Measurements from ENCODE around the gene PEAK1. TPM values are rescaled to one million over a fixed set of nuclear protein-coding genes. Genes with fewer than 3 reads are reported as not detected.

PEAK1 gene
- total and polyA plus RNA-seq, 10 of the 15 experiments (the other 5 are each of a cell fraction or from before 2014, with no cell fraction given), result 0.62 to 24.2 (median 11.2) TPM

GRCh38 chr15:77195586-77195985 is 224.3 kb downstream of the PEAK1 start:
- in situ Hi-C loops (cut with MboI) (no loop called here), intact Hi-C loops (cut with micrococcal nuclease; ENCODE audit: unreplicated experiment) (no loop called here)
- RAD21 ChIA-PET (ENCODE audit: unreplicated experiment), result interaction anchor here (0.7 to 1.1 kb wide), 2 partner anchors 14 to 348 kb away, joined by 3 to 4 read pairs; no protein-coding TSS in a partner anchor

More at GRCh38 chr15:77195586-77195985, 224.3 kb downstream of the PEAK1 start:
- no TSS peak for BruUV-seq (replicated peaks)
- ChIA-PET POLR2A (no interaction called here), CTCF (interaction anchor here (1.1 to 18.9 kb wide), 5 partner anchors 8 to 348 kb away, joined by 3 to 411 read pairs (median 6); no protein-coding TSS in a partner anchor), SMC1A (ENCODE audit: uncharacterized antibody, unreplicated experiment) (interaction anchor here (1.0 to 2.0 kb wide), 5 partner anchors 9 to 226 kb away, joined by 3 to 5 read pairs (median 3); partner anchors contain the start of gene HMG20A)
- H4K20me1 ChIP-seq (ENCODE audit: control insufficient read depth, insufficient read depth), result no peaks in the 10 kb centered on the region
- H3K36me3 ChIP-seq (ENCODE audit: control insufficient read depth in 2 of 2, insufficient read depth in 2 of 2, low read length in 1 of 2), result no peaks in the 10 kb centered on the region
- ATAC-seq (no peak), FAIRE-seq (no peak), DNase-seq (ENCODE audit: low read depth, low spot score) (no peak)
- H3K27ac ChIP-seq (ENCODE audit: control insufficient read depth, insufficient read depth), result no peak overlapping the region
- no peaks in the 10 kb centered on the region for H3K79me2 ChIP-seq (ENCODE audit: control insufficient read depth, insufficient read depth, low read length)
- H3K9me3 ChIP-seq (replicated peaks; ENCODE audit: control insufficient read depth, insufficient read depth, low read length), result no peaks in the 10 kb centered on the region; the same call in 1 of the 3 replicates
- H3K4me1 ChIP-seq (ENCODE audit: control insufficient read depth, insufficient read depth, low read length), result no peaks in the 10 kb centered on the region
- no peak overlapping the region for H3K9ac ChIP-seq (ENCODE audit: control insufficient read depth, insufficient read depth, low read length)
- no peak overlapping the region for H3K4me3 ChIP-seq
- no peaks in the 10 kb centered on the region for H3K27me3 ChIP-seq (replicated peaks in 1 of 2; ENCODE audit: control insufficient read depth in 2 of 2, insufficient read depth in 2 of 2, low read length in 1 of 2)
- no peak overlapping the region for H3K4me2 ChIP-seq (ENCODE audit: control insufficient read depth, insufficient read depth)
- TF ChIP-seq MEF2B (IDR thresholded peaks at IDR 0.05; ENCODE audit: partially characterized antibody, poor library complexity, severe bottlenecking) (no peak), SPI1 (IDR thresholded peaks at IDR 0.05; ENCODE audit: borderline replicate concordance, insufficient read depth, low read depth, low read length) (no peak), SKIL (IDR thresholded peaks at IDR 0.05; ENCODE audit: low read depth, poor library complexity, severe bottlenecking) (no peak), NR2F1 (conservative IDR thresholded peaks at IDR 0.05) (no peak), ZNF622 (IDR thresholded peaks at IDR 0.05) (no peak), TBL1XR1 (IDR thresholded peaks at IDR 0.05; ENCODE audit: low read depth, low read length) (no peak), SMAD5 (IDR thresholded peaks at IDR 0.05; ENCODE audit: low read depth) (no peak)
- TF ChIP-seq, protein P1, sequence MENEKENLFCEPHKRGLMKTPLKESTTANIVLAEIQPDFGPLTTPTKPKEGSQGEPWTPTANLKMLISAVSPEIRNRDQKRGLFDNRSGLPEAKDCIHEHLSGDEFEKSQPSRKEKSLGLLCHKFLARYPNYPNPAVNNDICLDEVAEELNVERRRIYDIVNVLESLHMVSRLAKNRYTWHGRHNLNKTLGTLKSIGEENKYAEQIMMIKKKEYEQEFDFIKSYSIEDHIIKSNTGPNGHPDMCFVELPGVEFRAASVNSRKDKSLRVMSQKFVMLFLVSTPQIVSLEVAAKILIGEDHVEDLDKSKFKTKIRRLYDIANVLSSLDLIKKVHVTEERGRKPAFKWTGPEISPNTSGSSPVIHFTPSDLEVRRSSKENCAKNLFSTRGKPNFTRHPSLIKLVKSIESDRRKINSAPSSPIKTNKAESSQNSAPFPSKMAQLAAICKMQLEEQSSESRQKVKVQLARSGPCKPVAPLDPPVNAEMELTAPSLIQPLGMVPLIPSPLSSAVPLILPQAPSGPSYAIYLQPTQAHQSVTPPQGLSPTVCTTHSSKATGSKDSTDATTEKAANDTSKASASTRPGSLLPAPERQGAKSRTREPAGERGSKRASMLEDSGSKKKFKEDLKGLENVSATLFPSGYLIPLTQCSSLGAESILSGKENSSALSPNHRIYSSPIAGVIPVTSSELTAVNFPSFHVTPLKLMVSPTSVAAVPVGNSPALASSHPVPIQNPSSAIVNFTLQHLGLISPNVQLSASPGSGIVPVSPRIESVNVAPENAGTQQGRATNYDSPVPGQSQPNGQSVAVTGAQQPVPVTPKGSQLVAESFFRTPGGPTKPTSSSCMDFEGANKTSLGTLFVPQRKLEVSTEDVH (IDR thresholded peaks at IDR 0.05; ENCODE audit: low read depth, partially characterized antibody), result no peak
- H2AFZ ChIP-seq (ENCODE audit: control insufficient read depth, low read depth, low read length), result no peak overlapping the region
- WGBS (ENCODE audit: insufficient coverage, insufficient replicate concordance, low lambda C conversion rate, missing lambda C conversion rate), result 100% methylated on average over 3 of the region's 3 CpGs

Measured in GM12878 (cell line).